CD4-positive, alpha-beta T cell treated with Interleukin-4 for 4 hours (primary cell): ENCODE data around the gene ZNF474.

Source experiments
- DNase-seq: peaks from one replicate; pipeline ENCODE4 v3.0.0-alpha.2; 2020

ZNF474 gene

DNA sequence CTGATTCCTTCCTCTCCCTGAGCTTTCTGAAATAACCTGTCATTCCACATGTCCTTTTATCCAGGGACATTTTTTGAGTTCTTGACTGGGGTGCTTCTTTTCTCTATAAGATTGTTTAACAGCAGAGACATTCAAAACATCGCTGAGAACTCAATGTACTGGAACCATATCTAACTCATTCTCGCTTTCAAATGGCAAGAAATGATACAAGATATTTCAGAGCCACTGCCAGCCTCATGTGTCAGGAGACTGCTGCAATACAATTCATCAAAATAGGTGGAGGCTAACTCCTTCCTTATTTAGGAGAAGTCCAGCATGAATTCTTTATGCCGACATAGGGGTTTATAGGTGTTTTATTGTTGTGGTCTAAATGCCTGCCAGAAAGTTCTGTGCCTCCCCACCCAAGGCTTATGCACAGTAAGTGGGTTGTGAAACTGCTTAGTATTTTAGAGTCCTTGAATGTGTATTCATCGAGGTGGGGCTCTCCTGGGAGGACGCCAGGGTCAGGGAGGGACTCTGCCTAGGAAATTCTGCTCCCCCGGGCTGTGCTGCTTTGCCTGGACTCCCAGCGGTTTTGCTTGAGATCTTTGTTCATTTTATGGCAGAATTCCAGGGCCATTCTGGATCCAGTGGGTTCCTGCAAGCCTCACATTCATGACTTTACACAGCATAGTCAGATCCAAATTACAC lies 53.9 kb downstream of the ZNF474 start:
- DNase-seq, result no peak

- no peak for DNase-seq
Observed at GRCh38 chr5:122183788-122184170, 54.4 kb downstream of the ZNF474 start.

DNA sequence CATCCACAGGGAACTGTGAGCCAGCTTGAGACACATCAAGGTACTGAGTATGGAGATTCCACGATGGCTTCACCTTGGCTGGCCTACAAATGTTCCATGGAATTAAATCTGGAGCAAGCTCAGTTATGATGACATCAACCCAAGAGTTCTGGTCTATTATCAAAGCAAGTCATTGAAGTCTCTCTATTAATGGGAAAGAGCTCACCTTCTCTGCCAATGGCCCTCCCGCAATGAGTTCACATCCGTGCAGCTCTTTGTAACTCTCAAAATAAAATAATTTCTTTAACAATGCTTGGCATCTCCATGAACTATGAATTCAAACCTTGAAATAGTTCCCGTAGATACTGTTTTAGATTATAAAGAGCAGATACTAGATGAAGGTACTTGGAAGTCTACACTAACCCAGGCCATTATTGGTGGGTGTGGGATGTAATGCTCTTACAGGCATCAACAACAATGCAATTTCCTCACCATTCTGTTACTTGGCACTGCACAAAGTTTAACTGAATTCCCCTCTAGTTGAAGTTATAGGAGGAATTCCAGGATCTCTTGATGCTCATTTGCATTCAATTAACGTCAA lies 55.4 kb downstream of the ZNF474 start:
- DNase-seq, result no peak

GRCh38 chr5:122187426-122187825 lies 58.1 kb downstream of the ZNF474 start:
- DNase-seq, result no peak

DNA sequence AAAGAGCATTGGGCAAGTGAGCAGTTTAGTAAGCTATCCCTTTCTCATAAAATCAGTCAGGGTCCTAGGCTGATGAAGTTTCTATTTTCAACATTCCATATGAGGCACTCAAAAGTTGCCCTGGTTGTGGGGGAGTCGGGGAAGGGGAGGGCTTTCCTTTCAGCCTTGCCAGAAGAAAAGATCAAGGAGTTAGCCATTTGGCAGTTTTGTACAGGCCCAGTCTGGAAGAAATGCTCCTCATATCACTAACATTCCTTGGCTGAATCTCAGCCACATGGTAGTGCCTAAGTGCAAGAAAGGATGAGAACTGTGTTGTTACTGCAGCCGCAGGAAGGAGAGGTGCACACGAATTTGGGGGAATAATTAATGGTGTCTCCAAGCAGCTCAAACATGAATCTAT lies 60.8 kb downstream of the ZNF474 start:
- DNase-seq, result no peak

DNA sequence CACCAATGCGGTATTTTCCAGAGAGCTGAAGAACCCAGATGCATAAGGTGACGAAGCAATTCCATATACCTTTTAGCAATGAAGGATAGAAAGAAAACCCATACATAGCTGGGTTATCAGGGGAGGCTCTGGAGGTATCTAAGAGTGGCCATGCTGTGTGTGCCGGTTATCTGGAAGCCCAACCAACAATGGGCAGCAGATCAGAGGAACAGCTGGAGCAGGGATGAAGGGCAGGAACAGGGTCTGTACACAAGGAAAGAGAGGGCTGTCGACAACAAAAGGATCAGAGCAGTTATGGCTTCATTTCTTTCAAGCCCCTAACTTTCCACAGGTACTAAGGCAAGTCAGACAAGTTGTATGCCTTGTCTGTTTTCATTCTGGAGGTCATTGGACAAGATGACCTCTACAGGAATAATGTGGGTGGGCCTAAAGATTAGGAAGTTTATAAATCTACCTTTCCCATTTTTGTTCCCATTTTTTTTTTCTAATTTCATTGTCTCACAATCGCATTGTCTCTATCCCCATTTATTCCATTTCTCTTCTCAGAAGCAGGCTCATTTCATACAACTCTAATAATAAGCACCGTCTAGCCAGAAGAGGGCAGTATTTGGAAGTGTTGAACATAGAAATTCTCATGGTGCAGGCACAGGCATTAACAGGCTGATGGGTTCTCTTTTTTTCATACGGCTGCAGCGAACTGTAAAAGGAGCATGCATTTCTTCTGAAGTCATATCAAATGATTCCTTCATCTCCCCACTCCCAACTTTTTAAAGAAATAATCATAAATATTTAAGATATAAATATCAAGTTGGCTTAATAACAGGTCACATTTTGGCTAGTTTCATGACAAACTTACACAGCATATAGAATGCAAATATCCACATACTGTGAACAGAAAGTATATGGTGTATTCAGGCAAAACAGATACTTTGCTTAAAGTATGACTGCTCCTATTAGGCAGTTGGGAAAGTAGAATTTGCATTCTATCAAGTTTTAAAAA lies 63.5 kb downstream of the ZNF474 start:
- peak; percentile 13 for DNase-seq

DNA sequence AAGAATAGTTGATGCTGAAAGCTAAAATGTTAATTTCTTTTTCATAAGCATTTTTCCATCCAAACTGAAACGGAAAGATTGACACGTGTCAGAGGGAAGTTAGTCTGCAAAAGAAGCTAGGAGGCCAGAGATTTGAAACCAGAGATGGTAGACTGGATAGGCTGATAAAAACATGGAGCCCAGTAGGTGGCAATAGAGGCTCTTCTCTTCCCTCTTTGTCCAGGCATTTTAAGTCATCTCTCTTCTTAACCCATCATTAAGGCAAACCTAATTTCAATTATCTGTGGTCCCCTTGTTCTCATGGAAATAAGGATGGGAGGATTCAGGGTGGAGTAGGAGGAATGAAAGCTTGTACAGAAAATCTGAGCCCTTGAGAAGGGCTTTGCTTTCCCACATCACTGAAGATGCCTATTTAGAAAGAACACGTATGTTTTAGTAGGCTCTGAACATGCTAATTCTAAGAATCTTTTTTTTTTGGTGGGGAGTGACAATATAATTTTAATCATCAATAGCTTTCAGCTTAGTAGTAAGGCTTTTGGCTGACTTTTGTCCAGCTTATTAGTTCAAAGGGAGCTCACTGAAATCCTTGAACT lies 66.6 kb downstream of the ZNF474 start:
- no peak for DNase-seq

DNA sequence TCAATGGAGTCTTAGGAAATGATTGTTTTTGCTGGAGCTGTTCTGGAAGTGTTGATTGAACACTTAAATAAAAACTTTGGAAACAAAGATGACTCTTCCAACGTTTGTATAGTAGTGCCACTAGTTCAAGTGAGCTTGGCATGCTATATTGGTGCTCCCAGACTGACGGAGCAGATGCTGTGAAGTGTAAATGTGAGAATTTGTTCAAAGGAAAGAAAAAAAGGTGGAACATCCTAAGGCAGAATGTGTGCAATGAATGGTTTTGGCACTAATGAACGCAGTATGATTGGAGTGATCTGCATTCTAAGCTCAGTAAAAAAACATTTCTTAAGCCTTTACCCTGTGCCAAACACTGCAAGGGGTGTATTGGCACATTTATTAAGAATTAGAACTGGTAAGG lies 69.8 kb downstream of the ZNF474 start:
- no peak for DNase-seq

GRCh38 chr5:122200450-122200849 lies 71.1 kb downstream of the ZNF474 start:
- DNase-seq, result no peak

DNA sequence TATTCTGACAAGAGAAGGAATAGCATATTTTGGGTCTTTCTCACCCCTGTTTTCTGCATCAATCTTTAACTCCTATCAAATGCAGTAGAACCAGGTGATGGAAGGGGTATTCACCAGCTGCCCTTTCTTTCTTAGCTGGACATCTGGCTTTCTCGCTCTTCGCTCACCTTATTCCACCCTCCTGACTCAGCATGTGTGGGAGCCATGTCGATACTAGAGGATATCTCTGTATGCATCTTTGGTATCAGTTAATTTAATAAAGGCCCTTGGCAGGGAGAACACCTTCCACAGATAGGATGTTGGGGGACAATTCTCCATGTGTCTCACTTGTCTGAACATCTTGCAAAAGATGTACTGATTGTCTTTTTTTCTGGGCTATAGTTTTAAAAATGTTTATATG lies 71.5 kb downstream of the ZNF474 start:
- no peak for DNase-seq

- no peak for DNase-seq
Observed at GRCh38 chr5:122201365-122201764, 72.0 kb downstream of the ZNF474 start.

DNA sequence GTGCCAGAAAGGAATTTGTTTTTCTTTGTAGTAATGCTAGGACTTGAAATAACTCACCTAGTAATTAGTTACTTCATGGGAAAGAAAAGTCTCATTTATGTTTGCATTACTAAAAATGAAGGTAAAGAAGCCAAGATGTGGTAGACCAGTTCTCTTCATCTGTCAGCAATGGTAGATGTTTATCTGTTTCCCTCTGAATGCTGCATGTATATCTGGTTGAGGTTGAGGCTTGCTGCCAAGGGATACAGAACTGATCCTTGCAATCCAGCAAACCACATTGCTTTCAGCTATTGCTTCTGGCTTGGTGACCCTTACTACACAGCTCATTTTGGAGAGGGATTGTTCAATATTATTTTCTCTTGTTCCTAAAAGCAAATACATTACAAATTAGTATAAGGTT lies 73.6 kb downstream of the ZNF474 start:
- DNase-seq, result no peak
